GM12878 (cell line): Measurements from ENCODE around the gene FAIM. TPM values are rescaled to one million over a fixed set of nuclear protein-coding genes. Genes with fewer than 3 reads are reported as not detected.

ENCODE experiments used
- ATAC-seq: fragments of 200-7000 bp; cut with Tn5 transposase; 3 replicates; pipeline ENCODE4 v1.9.1; 2020; ENCODE audit warnings: mild to moderate bottlenecking, moderate library complexity
- BruUV-seq: library from RNA; stranded (reverse); fragments of 400-500 nt; replicated peaks from 2 replicates; lab custom pipeline; 2021; lab: Mats Ljungman, UMichigan
- CTCF ChIA-PET: fragments of 300-600 bp; sonication (Branson Sonifier 250); formaldehyde crosslinking; extraction: SDS; loops from one replicate; lab custom pipeline; 2021; ENCODE audit warnings: inconsistent platforms; lab: Yijun Ruan, JAX
- POLR2A ChIA-PET: fragments of 350-600 bp; formaldehyde crosslinking; extraction: SDS; loops from one replicate; lab custom pipeline; 2021; ENCODE audit warnings: inconsistent platforms; lab: Charles Lee
- RAD21 ChIA-PET: fragments of 300-600 bp; sonication (Branson Sonifier 250); formaldehyde crosslinking; loops from one replicate; lab custom pipeline; 2023; ENCODE audit warnings: antibody characterized with exemption; ENCODE audit not compliant: unreplicated experiment; lab: Charles Lee
- SMC1A ChIA-PET: fragments of 300-600 bp; sonication (Branson Sonifier 250); formaldehyde crosslinking; loops from one replicate; lab custom pipeline; 2023; ENCODE audit not compliant: unreplicated experiment, uncharacterized antibody; lab: Charles Lee
- DNase-seq: peaks from one replicate; pipeline ENCODE4 v3.0.0-alpha.2; 2011; ENCODE audit warnings: low read depth, low spot score
- FAIRE-seq: peaks from 3 replicates; lab custom pipeline; 2011; peaks lifted over from hg19 to GRCh38; lab: Jason Lieb, UNC
- H2AFZ ChIP-seq: 2 replicates; pipeline ENCODE4 v1.6.0; 2011; ENCODE audit warnings: low read depth, low read length, control low read depth; ENCODE audit not compliant: control insufficient read depth
- H3K27ac ChIP-seq: 2 replicates; pipeline ENCODE4 v1.5.1; 2011; ENCODE audit warnings: control low read depth; ENCODE audit not compliant: control insufficient read depth, insufficient read depth
- H3K27me3 ChIP-seq, 2 experiments: replicated peaks in 1 of 2; 2 replicates each; pipeline versions ENCODE4 v1.6.0 to v1.6.1; 2011; ENCODE audit warnings: low read length in 1 of 2; ENCODE audit not compliant: control insufficient read depth in 2 of 2, insufficient read depth in 2 of 2
- H3K36me3 ChIP-seq, 2 experiments: 2 replicates each; pipeline ENCODE4 v1.5.1; 2011; ENCODE audit warnings: low read length in 1 of 2; ENCODE audit not compliant: control insufficient read depth in 2 of 2, insufficient read depth in 2 of 2
- H3K4me1 ChIP-seq: 2 replicates; pipeline ENCODE4 v1.6.1; 2011; ENCODE audit warnings: mild to moderate bottlenecking, low read length, moderate library complexity, mixed read lengths; ENCODE audit not compliant: control insufficient read depth, insufficient read depth
- H3K4me2 ChIP-seq: 2 replicates; pipeline ENCODE4 v1.6.0; 2011; ENCODE audit warnings: control low read depth; ENCODE audit not compliant: control insufficient read depth, insufficient read depth
- H3K4me3 ChIP-seq: fragments of 200-600 bp; sonication (generic); 2 replicates; pipeline ENCODE4 v1.5.1; 2016
- H3K79me2 ChIP-seq: 2 replicates; pipeline ENCODE4 v1.6.0; 2011; ENCODE audit warnings: low read length; ENCODE audit not compliant: control insufficient read depth, insufficient read depth
- H3K9ac ChIP-seq: 2 replicates; pipeline ENCODE4 v1.8.0; 2011; ENCODE audit warnings: low read length, control low read depth, mixed read lengths; ENCODE audit not compliant: control insufficient read depth, insufficient read depth
- H3K9me3 ChIP-seq: replicated peaks from 3 replicates; pipeline ENCODE4 v1.5.1; 2011; ENCODE audit warnings: mild to moderate bottlenecking, low read length; ENCODE audit not compliant: control insufficient read depth, insufficient read depth
- H4K20me1 ChIP-seq: 2 replicates; pipeline ENCODE4 v1.6.0; 2011; ENCODE audit not compliant: control insufficient read depth, insufficient read depth
- CBFB ChIP-seq: IDR thresholded peaks from 2 replicates; pipeline ENCODE4 v1.6.1; 2016; ENCODE audit warnings: antibody characterized with exemption, low read depth
- CBX5 ChIP-seq: sonication (generic); IDR thresholded peaks from 2 replicates; pipeline ENCODE4 v1.6.1; 2016; ENCODE audit warnings: low read depth, moderate library complexity, mild to moderate bottlenecking, inconsistent platforms
- CREB1 ChIP-seq: IDR thresholded peaks from 2 replicates; pipeline ENCODE4 v1.6.1; 2012; ENCODE audit warnings: low read depth, mild to moderate bottlenecking, inconsistent platforms
- EGR1 ChIP-seq, 2 experiments: IDR thresholded peaks; 1 replicate in 1 of 2; 2 replicates in 1 of 2; pipeline ENCODE4 v1.6.1; 2011 to 2012; ENCODE audit warnings: low read depth in 2 of 2, low read length in 2 of 2, borderline replicate concordance in 1 of 2, mild to moderate bottlenecking in 1 of 2, moderate library complexity in 1 of 2
- FOS ChIP-seq: IDR thresholded peaks from 3 replicates; pipeline ENCODE4 v1.6.1; 2011; ENCODE audit warnings: borderline replicate concordance; ENCODE audit not compliant: insufficient read length; ENCODE audit errors: extremely low read depth
- MTA3 ChIP-seq: IDR thresholded peaks from 2 replicates; pipeline ENCODE4 v1.6.1; 2012; ENCODE audit warnings: low read length, inconsistent platforms, borderline replicate concordance
- MXI1 ChIP-seq: fragments of 150-350 bp; IDR thresholded peaks from 2 replicates; pipeline ENCODE4 v1.6.1; 2011; ENCODE audit warnings: low read depth, mild to moderate bottlenecking, inconsistent platforms, low read length, improper control_type of control experiment
- POLR2A ChIP-seq: IDR thresholded peaks from 2 replicates; pipeline ENCODE4 v1.6.1; 2011; ENCODE audit warnings: low read depth, mild to moderate bottlenecking, low read length
- RBBP5 ChIP-seq: fragments of 200-600 bp; sonication (generic); conservative IDR thresholded peaks from 2 replicates; pipeline ENCODE4 v1.6.1; 2016
- WGBS: methylation state at CpG from one replicate; pipeline ENCODE4 v1.1.6; 2016; ENCODE audit warnings: low lambda C conversion rate; ENCODE audit not compliant: insufficient replicate concordance, insufficient coverage; ENCODE audit errors: missing lambda C conversion rate; 5-methylcytosine and 5-hydroxymethylcytosine counted together
- in situ Hi-C: fragments of 300-500 bp; cut with MboI; formaldehyde crosslinking; loops from 9 replicates; pipeline ENCODE4 v1.14.3; 2018; ENCODE audit warnings: mixed read lengths
- intact Hi-C: fragments of 100-400 bp; cut with micrococcal nuclease; formaldehyde crosslinking; loops from one replicate; pipeline ENCODE4 v1.14.2; 2022; ENCODE audit not compliant: unreplicated experiment
- polyA plus RNA-seq, 11 experiments: library from polyadenylated mRNA; depleted of rRNA in 4 of 11; unstranded in 6 of 11; stranded (reverse) in 5 of 11; fragments of >200 nt; fragmentation: Nextera tagmentation in 4 of 11; fragmentation: Illumina TruSeq in 1 of 11; extraction: Ambion mirVana in 4 of 11; extraction: Trizol in 1 of 11; gene quantifications; 1 replicate in 1 of 11; 2 replicates in 10 of 11; pipeline versions ENCODE4 v1.2.1 to v1.2.3, GENCODE V29; 2011 to 2016; ENCODE audit warnings: inconsistent platforms in 2 of 11, missing spikeins in 2 of 11, low read depth in 1 of 11
- total RNA-seq, 4 experiments: library from RNA; depleted of rRNA in 3 of 4; stranded (reverse); fragments of >200 nt in 3 of 4; fragmentation: Illumina TruSeq in 1 of 4; extraction: Trizol in 1 of 4; gene quantifications; 2 replicates each; pipeline versions ENCODE4 v1.2.1 to v1.2.3, GENCODE V29; 2013 to 2021
- TF ChIP-seq, protein P1 (sequence below): fragments of 450-650 bp; formaldehyde crosslinking; IDR thresholded peaks from 2 replicates; pipeline ENCODE4 v1.4.0; 2020; ENCODE audit warnings: mild to moderate bottlenecking, moderate library complexity
- TF ChIP-seq, protein P2 (sequence below): IDR thresholded peaks from 2 replicates; pipeline ENCODE4 v1.6.1; 2012; ENCODE audit warnings: low read depth, low read length, improper control_type of control experiment
- TF ChIP-seq, protein P3 (sequence below): IDR thresholded peaks from 2 replicates; pipeline ENCODE4 v1.6.1; 2011; ENCODE audit warnings: borderline replicate concordance, low read depth, mild to moderate bottlenecking, moderate library complexity, mixed read lengths, low read length; ENCODE audit not compliant: insufficient read depth; ENCODE audit errors: extremely low read length

The FAIM gene
- total and polyA plus RNA-seq, 10 of the 15 experiments (the other 5 are each of a cell fraction or from before 2014, with no cell fraction given), result 9.3 to 34.0 (median 23.5) TPM

DNA sequence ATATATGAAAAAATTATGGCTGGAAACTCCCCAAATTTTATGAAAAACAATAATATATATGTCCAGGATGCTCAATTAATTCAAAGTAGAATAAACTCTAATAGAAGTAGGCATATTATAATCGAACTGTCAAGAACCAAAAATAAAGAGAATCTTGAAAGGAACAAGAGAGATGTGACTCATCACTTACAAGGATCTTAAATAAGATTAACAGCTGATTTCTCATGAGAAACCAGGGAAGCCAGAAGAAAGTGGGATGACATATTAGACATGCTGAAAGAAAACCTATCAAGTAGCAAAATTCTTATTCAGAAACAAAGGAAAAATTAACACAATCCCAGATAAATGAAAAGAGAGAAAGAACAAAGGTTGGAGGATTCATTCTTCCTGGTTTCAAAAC lies 66.8 kb downstream of the FAIM start:
- no peak overlapping the region for H3K4me3 ChIP-seq
- TF ChIP-seq CREB1 (no peak), CBX5 (0 out of 2 replicates have a peak, but pooled peaks have one; percentile 74)
- TF ChIP-seq, all 136 proteins: peak for 1
- intact Hi-C loops (no loop called here), in situ Hi-C loops (no loop called here)
- no peak for DNase-seq
- no peak overlapping the region for H2AFZ ChIP-seq
- POLR2A ChIA-PET, result no interaction called here
- SMC1A ChIA-PET, result no interaction called here
- no peak overlapping the region for H3K9ac ChIP-seq
- no peak for ATAC-seq
- no peak overlapping the region for H3K27ac ChIP-seq
- H3K4me1 ChIP-seq, result no peaks in the 10 kb centered on the region
- H3K4me2 ChIP-seq, result no peak overlapping the region
- FAIRE-seq, result no peak
- no peaks in the 10 kb centered on the region; a peak in 1 of 4 replicates for H3K36me3 ChIP-seq
- CTCF ChIA-PET, result interaction anchor here (0.6 kb wide), 1 partner anchor 241 kb away, joined by 3 read pairs; no protein-coding TSS in a partner anchor
- H3K27me3 ChIP-seq, result no peaks in the 10 kb centered on the region
- BruUV-seq, result no TSS peak
- H3K9me3 ChIP-seq, result peaks cover 8% of the 10 kb centered on the region
- no peaks in the 10 kb centered on the region for H3K79me2 ChIP-seq
- H4K20me1 ChIP-seq, result no peaks in the 10 kb centered on the region
- RAD21 ChIA-PET, result no interaction called here
- WGBS, result 91% methylated on average over 1 of the region's 1 CpG

DNA sequence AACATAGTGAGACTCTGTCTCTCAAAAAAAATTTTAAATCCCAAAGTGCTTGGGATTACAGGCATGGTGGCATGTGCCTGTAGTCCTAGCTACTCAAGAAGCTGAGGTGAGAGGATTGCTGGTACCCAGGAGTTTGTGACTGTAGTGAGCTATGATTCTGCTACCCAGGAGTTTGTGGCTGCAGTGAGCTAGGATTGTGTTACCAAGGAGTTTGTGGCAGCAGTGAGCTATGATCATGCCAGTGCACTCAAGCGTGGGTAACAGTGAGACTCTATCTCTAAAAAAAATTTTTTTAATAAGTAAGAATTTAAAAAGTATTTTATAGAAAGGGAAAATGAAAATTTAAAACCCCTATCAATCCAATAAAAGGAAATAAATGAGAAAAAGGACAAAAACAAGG lies 69.5 kb downstream of the FAIM start:
- WGBS, result 92% methylated on average over 1 of the region's 1 CpG
- ChIA-PET CTCF (interaction anchor here (0.6 to 3.5 kb wide), 8 partner anchors 9 to 238 kb away, joined by 3 to 17 read pairs (median 4); partner anchors contain the start of gene CEP70), SMC1A (interaction anchor here (0.6 to 2.5 kb wide), 3 partner anchors 9 to 234 kb away, joined by 3 to 9 read pairs (median 4); no protein-coding TSS in a partner anchor), RAD21 (interaction anchor here (1.0 kb wide), 1 partner anchor 21 kb away, joined by 3 read pairs; no protein-coding TSS in a partner anchor), POLR2A (no interaction called here)
- no TSS peak for BruUV-seq
- H3K79me2 ChIP-seq, result no peaks in the 10 kb centered on the region
- H3K4me3 ChIP-seq, result no peak overlapping the region
- ATAC-seq (no peak), FAIRE-seq (no peak), DNase-seq (no peak)
- intact Hi-C loops (no loop called here), in situ Hi-C loops (no loop called here)
- H3K9me3 ChIP-seq, result peaks cover 8% of the 10 kb centered on the region
- no peak overlapping the region for H3K9ac ChIP-seq
- no peaks in the 10 kb centered on the region for H3K27me3 ChIP-seq
- no peaks in the 10 kb centered on the region for H4K20me1 ChIP-seq
- H3K36me3 ChIP-seq, result no peaks in the 10 kb centered on the region; a peak in 1 of 4 replicates
- H2AFZ ChIP-seq, result no peak overlapping the region
- H3K4me1 ChIP-seq, result no peaks in the 10 kb centered on the region
- no peak overlapping the region for H3K4me2 ChIP-seq
- TF ChIP-seq CBFB (no peak), MXI1 (no peak), FOS (no peak), EGR1 (IDR thresholded peaks at IDR 0.05; ENCODE audit: borderline replicate concordance in 1 of 2, low read depth in 2 of 2, low read length in 2 of 2) (no peak), POLR2A (no peak), RBBP5 (no peak), MTA3 (no peak)
- TF ChIP-seq, protein P1, sequence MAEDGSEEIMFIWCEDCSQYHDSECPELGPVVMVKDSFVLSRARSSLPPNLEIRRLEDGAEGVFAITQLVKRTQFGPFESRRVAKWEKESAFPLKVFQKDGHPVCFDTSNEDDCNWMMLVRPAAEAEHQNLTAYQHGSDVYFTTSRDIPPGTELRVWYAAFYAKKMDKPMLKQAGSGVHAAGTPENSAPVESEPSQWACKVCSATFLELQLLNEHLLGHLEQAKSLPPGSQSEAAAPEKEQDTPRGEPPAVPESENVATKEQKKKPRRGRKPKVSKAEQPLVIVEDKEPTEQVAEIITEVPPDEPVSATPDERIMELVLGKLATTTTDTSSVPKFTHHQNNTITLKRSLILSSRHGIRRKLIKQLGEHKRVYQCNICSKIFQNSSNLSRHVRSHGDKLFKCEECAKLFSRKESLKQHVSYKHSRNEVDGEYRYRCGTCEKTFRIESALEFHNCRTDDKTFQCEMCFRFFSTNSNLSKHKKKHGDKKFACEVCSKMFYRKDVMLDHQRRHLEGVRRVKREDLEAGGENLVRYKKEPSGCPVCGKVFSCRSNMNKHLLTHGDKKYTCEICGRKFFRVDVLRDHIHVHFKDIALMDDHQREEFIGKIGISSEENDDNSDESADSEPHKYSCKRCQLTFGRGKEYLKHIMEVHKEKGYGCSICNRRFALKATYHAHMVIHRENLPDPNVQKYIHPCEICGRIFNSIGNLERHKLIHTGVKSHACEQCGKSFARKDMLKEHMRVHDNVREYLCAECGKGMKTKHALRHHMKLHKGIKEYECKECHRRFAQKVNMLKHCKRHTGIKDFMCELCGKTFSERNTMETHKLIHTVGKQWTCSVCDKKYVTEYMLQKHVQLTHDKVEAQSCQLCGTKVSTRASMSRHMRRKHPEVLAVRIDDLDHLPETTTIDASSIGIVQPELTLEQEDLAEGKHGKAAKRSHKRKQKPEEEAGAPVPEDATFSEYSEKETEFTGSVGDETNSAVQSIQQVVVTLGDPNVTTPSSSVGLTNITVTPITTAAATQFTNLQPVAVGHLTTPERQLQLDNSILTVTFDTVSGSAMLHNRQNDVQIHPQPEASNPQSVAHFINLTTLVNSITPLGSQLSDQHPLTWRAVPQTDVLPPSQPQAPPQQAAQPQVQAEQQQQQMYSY (CRISPR knock-in tag), result no peak
- TF ChIP-seq, protein P2, sequence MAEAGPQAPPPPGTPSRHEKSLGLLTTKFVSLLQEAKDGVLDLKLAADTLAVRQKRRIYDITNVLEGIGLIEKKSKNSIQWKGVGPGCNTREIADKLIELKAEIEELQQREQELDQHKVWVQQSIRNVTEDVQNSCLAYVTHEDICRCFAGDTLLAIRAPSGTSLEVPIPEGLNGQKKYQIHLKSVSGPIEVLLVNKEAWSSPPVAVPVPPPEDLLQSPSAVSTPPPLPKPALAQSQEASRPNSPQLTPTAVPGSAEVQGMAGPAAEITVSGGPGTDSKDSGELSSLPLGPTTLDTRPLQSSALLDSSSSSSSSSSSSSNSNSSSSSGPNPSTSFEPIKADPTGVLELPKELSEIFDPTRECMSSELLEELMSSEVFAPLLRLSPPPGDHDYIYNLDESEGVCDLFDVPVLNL, result no peak
- TF ChIP-seq, protein P3, sequence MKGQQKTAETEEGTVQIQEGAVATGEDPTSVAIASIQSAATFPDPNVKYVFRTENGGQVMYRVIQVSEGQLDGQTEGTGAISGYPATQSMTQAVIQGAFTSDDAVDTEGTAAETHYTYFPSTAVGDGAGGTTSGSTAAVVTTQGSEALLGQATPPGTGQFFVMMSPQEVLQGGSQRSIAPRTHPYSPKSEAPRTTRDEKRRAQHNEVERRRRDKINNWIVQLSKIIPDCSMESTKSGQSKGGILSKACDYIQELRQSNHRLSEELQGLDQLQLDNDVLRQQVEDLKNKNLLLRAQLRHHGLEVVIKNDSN, result no peak
- H3K27ac ChIP-seq, result no peak overlapping the region
